ENCODE data around the gene OST4.

Gene OST4

GRCh38 chr2:27079233-27080139, 8.0 kb upstream of the OST4 start:
- no peak for TF ChIP-seq TCF12 (IDR thresholded peaks at IDR 0.05; ENCODE audit: low read depth)
- no peak for TF ChIP-seq USF1 (IDR thresholded peaks at IDR 0.05)
- TF ChIP-seq MAX (IDR thresholded peaks at IDR 0.05): no peak
- no peak for TF ChIP-seq EGR1 (IDR thresholded peaks at IDR 0.05)
- no peak for TF ChIP-seq RAD21 (IDR thresholded peaks at IDR 0.05; ENCODE audit: low read depth)
- TF ChIP-seq ZBTB7A (IDR thresholded peaks at IDR 0.05; ENCODE audit: low read depth): no peak
- TF ChIP-seq FOXM1 (IDR thresholded peaks at IDR 0.05; ENCODE audit: borderline replicate concordance, low read depth): no peak
- TF ChIP-seq TAF1 (IDR thresholded peaks at IDR 0.05; ENCODE audit: low read depth): no peak
- no peak for TF ChIP-seq REST (IDR thresholded peaks at IDR 0.05; ENCODE audit: low read depth)
- TF ChIP-seq CEBPB (IDR thresholded peaks at IDR 0.05): no peak
- no peak for TF ChIP-seq NFIC (IDR thresholded peaks at IDR 0.05)
- no peak for TF ChIP-seq EP300 (IDR thresholded peaks at IDR 0.05; ENCODE audit: borderline replicate concordance)
- no peak for TF ChIP-seq TEAD4 (IDR thresholded peaks at IDR 0.05)
- TF ChIP-seq YY1 (IDR thresholded peaks at IDR 0.05; ENCODE audit: low read depth): no peak
- no peak for TF ChIP-seq CREB1 (IDR thresholded peaks at IDR 0.05; ENCODE audit: low read depth)

- no peak for TF ChIP-seq USF1 (IDR thresholded peaks at IDR 0.05)
- no peak for TF ChIP-seq MAX (IDR thresholded peaks at IDR 0.05)
- no peak for TF ChIP-seq REST (IDR thresholded peaks at IDR 0.05; ENCODE audit: low read depth)
- no peak for TF ChIP-seq CEBPB (IDR thresholded peaks at IDR 0.05)
- no peak for TF ChIP-seq NFIC (IDR thresholded peaks at IDR 0.05)
- TF ChIP-seq FOXM1 (IDR thresholded peaks at IDR 0.05; ENCODE audit: borderline replicate concordance, low read depth): no peak
- no peak for TF ChIP-seq ZBTB7A (IDR thresholded peaks at IDR 0.05; ENCODE audit: low read depth)
- TF ChIP-seq YY1 (IDR thresholded peaks at IDR 0.05; ENCODE audit: low read depth): no peak
- no peak for TF ChIP-seq TAF1 (IDR thresholded peaks at IDR 0.05; ENCODE audit: low read depth)
- no peak for TF ChIP-seq CREB1 (IDR thresholded peaks at IDR 0.05; ENCODE audit: low read depth)
- TF ChIP-seq TEAD4 (IDR thresholded peaks at IDR 0.05): no peak
- no peak for TF ChIP-seq EP300 (IDR thresholded peaks at IDR 0.05; ENCODE audit: borderline replicate concordance)
Observed at GRCh38 chr2:27078267-27079194, 7.1 kb upstream of the OST4 start, which contains the start of gene EMILIN1. Gene EMILIN1, plus strand, starts transcription at chr2:27078615. Its CDS starts 451 bp downstream, at chr2:27079066.

- TF ChIP-seq TEAD4 (IDR thresholded peaks at IDR 0.05): no peak
- no peak for TF ChIP-seq EGR1 (IDR thresholded peaks at IDR 0.05)
- no peak for TF ChIP-seq MAX (IDR thresholded peaks at IDR 0.05)
- TF ChIP-seq REST (IDR thresholded peaks at IDR 0.05; ENCODE audit: low read depth): no peak
- TF ChIP-seq FOXM1 (IDR thresholded peaks at IDR 0.05; ENCODE audit: borderline replicate concordance, low read depth): no peak
- TF ChIP-seq YY1 (IDR thresholded peaks at IDR 0.05; ENCODE audit: low read depth): no peak
- TF ChIP-seq USF1 (IDR thresholded peaks at IDR 0.05): no peak
- TF ChIP-seq TCF12 (IDR thresholded peaks at IDR 0.05; ENCODE audit: low read depth): no peak
Observed at GRCh38 chr2:27077231-27077630, 5.8 kb upstream of the OST4 start.
